HepG2 (cell line): ENCODE measurements around the gene ORC2. TPM values are rescaled to one million over a fixed set of nuclear protein-coding genes. Genes with fewer than 3 reads are reported as not detected.
A peak's percentile ranks its signal among the peaks of the same experiment; 100 is the strongest.

Experiments
- ATF1 ChIP-seq: IDR thresholded peaks from 2 replicates; pipeline ENCODE4 v1.6.1; 2016; ENCODE audit warnings: mild to moderate bottlenecking, control low read depth
- ATF2 ChIP-seq: sonication (generic); formaldehyde crosslinking; IDR thresholded peaks from 2 replicates; pipeline ENCODE4 v1.4.0; 2020; ENCODE audit warnings: missing genetic modification reagents
- CEBPZ ChIP-seq: IDR thresholded peaks from 2 replicates; pipeline ENCODE4 v1.6.1; 2012; ENCODE audit warnings: low read length, improper control_type of control experiment
- DRAP1 ChIP-seq: IDR thresholded peaks from 2 replicates; pipeline ENCODE4 v1.6.1; 2016; ENCODE audit warnings: missing genetic modification reagents, missing compliant biosample characterization
- FOXJ3 ChIP-seq: sonication (generic); formaldehyde crosslinking; IDR thresholded peaks from 2 replicates; pipeline ENCODE4 v1.4.0; 2020; ENCODE audit warnings: missing genetic modification reagents, mild to moderate bottlenecking, borderline replicate concordance
- HCFC1 ChIP-seq: fragments of 150-350 bp; IDR thresholded peaks from 2 replicates; pipeline ENCODE4 v1.6.1; 2014; ENCODE audit warnings: low read depth, low read length
- HOXA7 ChIP-seq: sonication (generic); formaldehyde crosslinking; IDR thresholded peaks from 2 replicates; pipeline ENCODE4 v1.8.1; 2022; ENCODE audit warnings: mild to moderate bottlenecking, missing genetic modification reagents, moderate library complexity
- KLF6 ChIP-seq: IDR thresholded peaks from 2 replicates; pipeline ENCODE4 v1.8.0; 2016; ENCODE audit warnings: missing biosample characterization, missing genetic modification reagents
- MTF1 ChIP-seq: sonication (generic); formaldehyde crosslinking; IDR thresholded peaks from 2 replicates; pipeline ENCODE4 v1.5.0; 2020; ENCODE audit warnings: missing genetic modification reagents
- NAIF1 ChIP-seq: sonication (generic); formaldehyde crosslinking; IDR thresholded peaks from 2 replicates; pipeline ENCODE4 v1.5.0; 2020; ENCODE audit warnings: mild to moderate bottlenecking, missing genetic modification reagents, borderline replicate concordance
- PLRG1 ChIP-seq: fragments of 450-650 bp; conservative IDR thresholded peaks from 2 replicates; pipeline ENCODE4 v1.6.1; 2016
- PLSCR1 ChIP-seq: sonication (generic); formaldehyde crosslinking; IDR thresholded peaks from 2 replicates; pipeline ENCODE4 v1.5.0; 2020; ENCODE audit warnings: missing genetic modification reagents, mild to moderate bottlenecking, borderline replicate concordance
- SRSF4 ChIP-seq: fragments of 200-400 bp; formaldehyde crosslinking; IDR thresholded peaks from one replicate; pipeline ENCODE4 v1.6.1; 2018; ENCODE audit warnings: mild to moderate bottlenecking, low read depth, low read length, moderate library complexity; ENCODE audit not compliant: poor library complexity, severe bottlenecking
- TBP ChIP-seq: sonication (generic); formaldehyde crosslinking; IDR thresholded peaks from 2 replicates; pipeline ENCODE4 v1.5.0; 2020; ENCODE audit warnings: missing genetic modification reagents
- ZHX2 ChIP-seq, 2 experiments: sonication (generic) in 1 of 2; formaldehyde crosslinking in 1 of 2; IDR thresholded peaks; 2 replicates each; pipeline versions ENCODE4 v1.6.1 to v1.9.0; 2014 to 2022; ENCODE audit warnings: antibody characterized with exemption in 1 of 2, borderline replicate concordance in 1 of 2, inconsistent platforms in 1 of 2, low read depth in 1 of 2, missing genetic modification reagents in 1 of 2
- ZNF121 ChIP-seq: sonication (generic); formaldehyde crosslinking; IDR thresholded peaks from 2 replicates; pipeline ENCODE4 v1.5.0; 2020; ENCODE audit warnings: mild to moderate bottlenecking, missing genetic modification reagents
- ZNF143 ChIP-seq: sonication (generic); formaldehyde crosslinking; IDR thresholded peaks from 2 replicates; pipeline ENCODE4 v1.4.0; 2020; ENCODE audit warnings: missing genetic modification reagents
- ZNF160 ChIP-seq: sonication (generic); formaldehyde crosslinking; IDR thresholded peaks from 2 replicates; pipeline ENCODE4 v1.8.0; 2022; ENCODE audit warnings: mild to moderate bottlenecking, inconsistent platforms, missing genetic modification reagents
- polyA plus RNA-seq, 8 experiments: library from polyadenylated mRNA; depleted of rRNA in 3 of 8; stranded (reverse) in 7 of 8; unstranded in 1 of 8; fragments of >200 nt; fragmentation: Illumina TruSeq in 4 of 8; extraction: Trizol in 4 of 8; gene quantifications; 2 replicates each; pipeline versions ENCODE4 v1.2.1 to v1.2.3, GENCODE V29; 2011 to 2016; ENCODE audit warnings: low read depth in 4 of 8, missing spikeins in 1 of 8, mixed read lengths in 1 of 8; ENCODE audit not compliant: insufficient read depth in 1 of 8
- total RNA-seq, 5 experiments: library from RNA; depleted of rRNA; stranded (reverse); fragments of >200 nt; fragmentation: Illumina TruSeq; extraction: Trizol; gene quantifications; 2 replicates each; pipeline ENCODE4 v1.2.3, GENCODE V29; 2016; ENCODE audit warnings: low read depth in 1 of 5

The ORC2 gene
- total and polyA plus RNA-seq, 2 of the 13 experiments (the other 11 are each of a cell fraction or from before 2014, with no cell fraction given) = 19.3 to 73.5 TPM

- TF ChIP-seq ZHX2 (IDR thresholded peaks at IDR 0.05; ENCODE audit: low read depth) (no peak), ZHX2 (CRISPR knock-in tag; IDR thresholded peaks at IDR 0.05; ENCODE audit: borderline replicate concordance) (no peak; the same call in 1 of the 2 replicates), DRAP1 (CRISPR knock-in tag) (peak; percentile 34; the same call in 1 of the 2 replicates), TBP (CRISPR knock-in tag) (no peak), HOXA7 (CRISPR knock-in tag) (no peak), ATF2 (CRISPR knock-in tag) (peak; percentile 28; the same call in 1 of the 2 replicates), ATF1 (CRISPR knock-in tag) (no peak; the same call in 1 of the 2 replicates), ZNF121 (CRISPR knock-in tag) (peak; percentile 97), HCFC1 (no peak), PLRG1 (no peak), SRSF4 (no peak), ZNF160 (no peak), PLSCR1 (CRISPR knock-in tag) (no peak), FOXJ3 (CRISPR knock-in tag) (peak; percentile 73; the same call in 1 of the 2 replicates), ZNF143 (CRISPR knock-in tag) (no peak), MTF1 (CRISPR knock-in tag) (no peak), CEBPZ (no peak), KLF6 (CRISPR knock-in tag) (no peak), NAIF1 (CRISPR knock-in tag) (no peak)
Observed at GRCh38 chr2:201008296-201008829, 44.9 kb upstream of the ORC2 start (continued).
